BJ (cell line): ENCODE results near the gene ONECUT3. TPM values are rescaled to one million over a fixed set of nuclear protein-coding genes. Genes with fewer than 3 reads are reported as not detected.

Experiments
- CTCF ChIA-PET: fragments of 350-600 bp; formaldehyde crosslinking; extraction: SDS; loops from one replicate; lab custom pipeline; 2021; ENCODE audit warnings: antibody characterized with exemption, inconsistent platforms; lab: Yijun Ruan, JAX
- POLR2A ChIA-PET: fragments of 300-600 bp; sonication (Branson Sonifier 250); formaldehyde crosslinking; extraction: SDS; loops from one replicate; lab custom pipeline; 2021; ENCODE audit warnings: antibody characterized with exemption; lab: Charles Lee
- DNase-seq: peaks from one replicate; pipeline ENCODE4 v3.0.0-alpha.2; 2011; ENCODE audit warnings: low read depth
- H3K27me3 ChIP-seq: 2 replicates; pipeline ENCODE4 v1.6.0; 2011; ENCODE audit warnings: low read length; ENCODE audit not compliant: control insufficient read depth, insufficient read depth
- H3K36me3 ChIP-seq: 2 replicates; pipeline ENCODE4 v1.5.1; 2011; ENCODE audit warnings: low read length; ENCODE audit not compliant: control insufficient read depth, insufficient read depth
- H3K4me3 ChIP-seq: 2 replicates; pipeline ENCODE4 v1.5.1; 2011; ENCODE audit warnings: low read depth, mild to moderate bottlenecking, control low read depth, low read length
- polyA plus RNA-seq: library from polyadenylated mRNA; depleted of rRNA; stranded (reverse); fragments of >200 nt; gene quantifications from 2 replicates; pipeline ENCODE4 v1.2.3, GENCODE V29; 2011
- TF ChIP-seq, protein P1 (sequence below): IDR thresholded peaks from 2 replicates; pipeline ENCODE4 v1.5.1; 2011; ENCODE audit warnings: low read depth, mild to moderate bottlenecking, control low read depth, inconsistent platforms, low read length, moderate library complexity; ENCODE audit not compliant: insufficient read depth

The ONECUT3 gene
- polyA plus RNA-seq, 1 experiment = not detected

DNA sequence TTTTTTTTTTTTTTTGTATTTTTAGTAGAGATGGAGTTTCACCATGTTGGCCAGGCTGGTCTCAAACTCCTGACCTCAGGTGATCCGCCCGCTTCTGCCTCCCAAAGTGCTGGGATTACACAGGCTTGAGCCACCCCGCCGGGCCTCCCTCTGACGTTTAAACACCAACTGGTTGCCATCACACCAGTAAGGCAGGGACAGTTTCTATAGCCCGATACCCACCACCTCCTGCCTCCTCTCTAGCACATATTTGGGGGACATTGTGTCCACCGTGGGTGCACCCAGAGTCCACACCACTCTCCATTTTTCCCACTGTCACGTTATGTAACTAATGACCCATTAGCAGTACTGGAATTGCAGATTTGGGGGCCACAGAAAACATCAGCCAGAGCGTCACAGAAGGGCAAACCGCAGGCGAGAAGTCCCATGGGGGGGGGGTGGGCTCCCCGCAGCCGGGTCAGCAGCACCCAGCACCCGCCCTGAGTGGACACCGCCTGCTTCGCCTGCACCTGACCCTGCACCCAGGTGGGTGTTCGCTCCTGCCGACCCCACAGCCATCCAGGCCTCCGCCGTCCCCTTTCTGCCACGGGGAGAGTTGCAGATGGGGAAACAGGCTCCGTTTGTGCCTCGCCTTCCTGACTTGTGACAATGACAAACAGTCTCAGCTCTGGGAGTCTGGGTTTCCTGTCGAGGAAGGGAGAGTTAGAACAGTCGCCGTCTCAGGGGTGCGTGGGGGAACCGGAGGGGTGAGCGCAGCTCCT lies 3.6 kb downstream of the ONECUT3 start:
- peaks cover 63% of the 10 kb centered on the region for H3K27me3 ChIP-seq
- CTCF ChIA-PET = interaction anchor here (0.5 kb wide), 1 partner anchor 115 kb away, joined by 3 read pairs; no protein-coding TSS in a partner anchor

DNA sequence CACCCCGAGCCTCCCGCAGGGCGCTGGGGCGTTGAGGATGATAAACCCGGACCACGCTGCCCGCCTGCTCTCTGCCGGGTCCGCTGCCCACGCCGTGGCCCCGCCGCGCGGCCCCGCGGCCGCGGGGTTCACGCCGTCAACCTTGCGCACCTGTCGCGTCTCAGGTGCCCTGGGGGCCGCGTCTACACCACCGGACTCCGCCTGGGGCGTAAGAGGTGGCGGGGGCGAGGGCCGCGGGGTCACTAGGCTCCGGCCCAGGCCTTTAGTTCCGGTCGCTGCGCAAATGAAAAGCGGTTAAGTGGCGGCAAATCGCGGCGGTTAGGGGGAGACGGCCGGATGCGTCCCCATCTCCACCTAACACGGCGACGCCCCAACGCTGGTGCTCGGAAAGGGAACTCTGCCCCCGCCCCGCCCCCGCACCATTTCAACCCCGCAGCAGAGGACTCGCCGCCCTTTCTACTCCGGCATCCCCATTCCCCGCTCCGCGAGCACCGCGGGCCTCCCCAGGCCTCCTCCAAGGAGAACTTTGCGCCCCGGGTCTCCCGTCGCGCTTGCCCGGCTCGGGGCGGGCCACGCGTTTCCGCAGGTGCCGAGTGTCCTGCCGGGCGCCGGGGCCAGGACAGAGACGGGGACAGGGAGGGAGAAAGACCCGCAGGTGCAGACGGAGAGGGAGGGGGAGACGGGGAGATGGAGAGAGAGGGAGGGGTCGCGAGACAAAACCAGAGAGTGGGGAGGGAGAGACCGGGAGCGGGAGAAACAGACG lies 4.3 kb downstream of the ONECUT3 start:
- Histone ChIP-seq H3K36me3 (no peaks in the 10 kb centered on the region), H3K4me3 (no peak overlapping the region), H3K27me3 (peaks cover 63% of the 10 kb centered on the region)
- ChIA-PET POLR2A (no interaction called here), CTCF (interaction anchor here (0.5 kb wide), 1 partner anchor 116 kb away, joined by 3 read pairs; no protein-coding TSS in a partner anchor)
- TF ChIP-seq, protein P1, sequence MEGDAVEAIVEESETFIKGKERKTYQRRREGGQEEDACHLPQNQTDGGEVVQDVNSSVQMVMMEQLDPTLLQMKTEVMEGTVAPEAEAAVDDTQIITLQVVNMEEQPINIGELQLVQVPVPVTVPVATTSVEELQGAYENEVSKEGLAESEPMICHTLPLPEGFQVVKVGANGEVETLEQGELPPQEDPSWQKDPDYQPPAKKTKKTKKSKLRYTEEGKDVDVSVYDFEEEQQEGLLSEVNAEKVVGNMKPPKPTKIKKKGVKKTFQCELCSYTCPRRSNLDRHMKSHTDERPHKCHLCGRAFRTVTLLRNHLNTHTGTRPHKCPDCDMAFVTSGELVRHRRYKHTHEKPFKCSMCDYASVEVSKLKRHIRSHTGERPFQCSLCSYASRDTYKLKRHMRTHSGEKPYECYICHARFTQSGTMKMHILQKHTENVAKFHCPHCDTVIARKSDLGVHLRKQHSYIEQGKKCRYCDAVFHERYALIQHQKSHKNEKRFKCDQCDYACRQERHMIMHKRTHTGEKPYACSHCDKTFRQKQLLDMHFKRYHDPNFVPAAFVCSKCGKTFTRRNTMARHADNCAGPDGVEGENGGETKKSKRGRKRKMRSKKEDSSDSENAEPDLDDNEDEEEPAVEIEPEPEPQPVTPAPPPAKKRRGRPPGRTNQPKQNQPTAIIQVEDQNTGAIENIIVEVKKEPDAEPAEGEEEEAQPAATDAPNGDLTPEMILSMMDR = no peak
- DNase-seq = no peak

More for the DNA sequence above, 3.6 kb downstream of the ONECUT3 start:
- POLR2A ChIA-PET = no interaction called here
- no peak for DNase-seq
- Histone ChIP-seq H3K4me3 (no peak overlapping the region), H3K36me3 (no peaks in the 10 kb centered on the region)
- TF ChIP-seq, protein P1 = no peak

DNA sequence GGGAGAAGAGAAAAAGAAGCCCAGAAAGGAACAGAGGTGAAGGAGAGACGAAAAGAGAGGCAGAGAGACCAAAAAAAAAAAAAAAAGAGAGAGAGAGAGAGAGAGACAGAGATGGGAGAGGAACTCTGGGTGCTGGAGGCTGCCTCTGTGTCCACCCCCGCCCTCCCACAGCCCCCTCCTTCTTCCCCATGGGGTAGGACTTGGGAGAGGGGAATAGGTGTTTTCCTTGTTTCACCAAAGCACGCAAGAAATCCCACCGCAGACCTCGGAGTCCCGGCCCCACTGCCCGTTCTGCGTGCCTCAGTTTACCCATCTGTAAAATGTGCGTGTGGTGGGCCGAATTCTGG lies 4.9 kb downstream of the ONECUT3 start:
- ChIA-PET CTCF (interaction anchor here (1.7 kb wide), 1 partner anchor 86 kb away, joined by 4 read pairs; no protein-coding TSS in a partner anchor), POLR2A (no interaction called here)
- Histone ChIP-seq H3K4me3 (no peak overlapping the region), H3K27me3 (peaks cover 63% of the 10 kb centered on the region), H3K36me3 (no peaks in the 10 kb centered on the region)
- DNase-seq = no peak
- TF ChIP-seq, protein P1 = no peak

DNA sequence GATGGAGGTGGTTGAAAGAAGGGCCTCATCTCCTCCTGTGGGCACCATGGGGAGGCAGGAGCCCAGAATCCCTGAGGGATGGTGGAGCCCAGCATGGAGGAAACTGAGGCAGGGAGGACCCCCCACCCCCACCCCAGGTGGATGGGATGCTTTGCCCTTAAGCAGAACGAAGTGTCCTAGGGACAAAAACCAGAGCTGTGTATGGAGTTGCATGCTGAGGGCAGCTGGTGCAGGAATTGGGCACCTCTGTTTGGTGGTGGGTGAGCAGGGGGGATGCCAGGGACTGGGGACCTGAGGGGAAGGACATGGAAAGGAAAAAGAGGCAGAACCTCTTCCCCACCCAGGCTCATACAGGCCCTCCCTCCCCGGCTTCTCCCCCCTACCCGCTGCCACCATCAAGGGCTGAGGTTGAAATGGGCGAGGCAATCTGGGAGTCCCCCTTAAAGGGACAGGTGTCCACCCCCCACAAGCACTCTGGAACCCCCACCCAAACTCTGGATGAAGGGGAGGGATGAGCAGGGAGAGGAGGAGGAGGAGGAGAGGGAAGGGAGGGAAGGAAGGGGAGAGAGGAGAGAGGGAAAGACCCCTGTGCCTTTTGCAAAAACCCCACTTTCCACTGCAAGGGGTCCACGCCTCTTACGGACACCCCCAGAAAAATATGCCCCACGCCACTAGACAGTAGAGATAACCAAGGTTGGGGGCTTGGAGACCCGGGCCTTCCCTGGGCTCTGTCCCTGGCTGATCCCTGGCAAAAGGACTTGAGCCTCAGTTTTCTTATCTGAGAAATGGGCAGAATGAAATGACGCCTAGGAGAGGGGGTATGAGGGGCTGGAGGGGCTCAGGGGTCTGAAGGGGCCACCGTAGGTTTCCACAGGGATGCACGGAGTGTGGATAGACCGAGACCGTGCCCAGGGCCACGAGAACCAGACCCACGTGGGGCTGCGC lies 5.9 kb downstream of the ONECUT3 start:
- ChIA-PET POLR2A (no interaction called here), CTCF (interaction anchor here (1.7 kb wide), 1 partner anchor 87 kb away, joined by 4 read pairs; no protein-coding TSS in a partner anchor)
- H3K4me3 ChIP-seq = no peak overlapping the region
- no peak for DNase-seq
- H3K27me3 ChIP-seq = peaks cover 67% of the 10 kb centered on the region
- TF ChIP-seq, protein P1 = no peak
- H3K36me3 ChIP-seq = no peaks in the 10 kb centered on the region
